Endothelial cell of hepatic sinusoid (primary cell): ENCODE data around the gene LSAMP.

Experiments used
- in situ Hi-C: cut with HindIII; loops from 2 replicates; pipeline ENCODE4 v1.10.0; 2017; ENCODE audit warnings: low sequenced_read_pairs

LSAMP gene

GRCh38 chr3:116032176-116032575 lies 413.1 kb downstream of the LSAMP start:
- in situ Hi-C loops: no loop called here

GRCh38 chr3:116030131-116030850 lies 415.0 kb downstream of the LSAMP start:
- in situ Hi-C loops: no loop called here

- in situ Hi-C loops: no loop called here
Measured at GRCh38 chr3:116029266-116029665, 416.0 kb downstream of the LSAMP start.

DNA sequence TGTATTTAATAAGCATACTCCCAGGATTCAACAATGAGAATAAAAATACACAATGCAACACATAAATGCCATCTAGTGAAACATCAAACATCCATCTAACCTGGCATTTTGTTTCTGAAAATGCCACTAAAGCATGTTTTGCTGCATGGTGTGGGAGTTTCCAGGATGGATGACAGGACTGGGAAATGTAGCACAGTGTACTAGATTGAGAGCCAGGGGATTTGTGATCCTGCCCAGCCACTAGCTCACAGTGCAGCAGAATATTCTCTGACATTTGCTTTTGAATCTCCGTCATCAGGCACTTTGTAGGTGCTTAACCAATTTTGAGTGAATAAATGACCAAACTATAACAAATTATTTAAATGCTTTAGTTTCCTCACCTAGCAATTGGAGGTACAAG lies 417.1 kb downstream of the LSAMP start:
- in situ Hi-C loops: no loop called here

GRCh38 chr3:116020989-116021388 lies 424.3 kb downstream of the LSAMP start:
- in situ Hi-C loops: no loop called here

DNA sequence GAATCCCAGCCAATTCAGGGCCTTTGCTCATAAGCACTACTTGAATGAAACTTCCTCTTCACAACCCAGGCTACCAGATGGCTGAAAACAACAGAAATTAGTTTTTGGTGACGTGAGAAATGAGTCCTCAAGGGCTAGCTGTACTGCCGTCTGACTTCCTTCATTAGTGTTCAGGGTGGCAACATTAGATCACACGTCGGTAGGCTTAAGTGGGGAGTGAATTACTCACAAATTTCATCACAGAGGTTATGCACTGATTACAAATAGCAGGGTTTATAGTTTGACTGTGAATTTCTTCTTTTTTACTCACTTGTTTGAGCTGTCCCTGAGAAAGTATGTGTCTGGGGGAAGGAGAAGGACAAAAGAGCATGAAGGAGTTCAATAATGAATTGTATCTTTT lies 424.8 kb downstream of the LSAMP start:
- in situ Hi-C loops: no loop called here

- in situ Hi-C loops: no loop called here
Measured at GRCh38 chr3:116019254-116019763, 426.0 kb downstream of the LSAMP start.

DNA sequence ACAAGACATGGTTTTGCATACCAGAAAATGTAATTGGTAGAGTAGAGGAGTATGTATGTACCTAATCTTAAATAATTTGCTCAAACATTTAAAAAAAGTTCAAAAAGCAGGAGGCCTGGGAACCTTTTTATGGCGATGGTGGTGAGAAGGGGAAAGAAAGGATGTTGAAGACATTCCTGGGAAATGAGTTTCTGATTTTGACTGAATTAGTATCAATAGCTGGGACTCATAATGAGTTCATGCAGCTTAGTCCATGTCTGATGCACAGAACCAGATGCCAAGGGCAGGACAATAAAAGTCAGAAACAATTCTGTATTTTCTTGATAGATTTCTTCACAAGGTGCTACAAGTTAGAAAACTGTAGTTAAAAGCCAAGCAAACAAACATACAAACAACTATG lies 426.6 kb downstream of the LSAMP start:
- in situ Hi-C loops: no loop called here

DNA sequence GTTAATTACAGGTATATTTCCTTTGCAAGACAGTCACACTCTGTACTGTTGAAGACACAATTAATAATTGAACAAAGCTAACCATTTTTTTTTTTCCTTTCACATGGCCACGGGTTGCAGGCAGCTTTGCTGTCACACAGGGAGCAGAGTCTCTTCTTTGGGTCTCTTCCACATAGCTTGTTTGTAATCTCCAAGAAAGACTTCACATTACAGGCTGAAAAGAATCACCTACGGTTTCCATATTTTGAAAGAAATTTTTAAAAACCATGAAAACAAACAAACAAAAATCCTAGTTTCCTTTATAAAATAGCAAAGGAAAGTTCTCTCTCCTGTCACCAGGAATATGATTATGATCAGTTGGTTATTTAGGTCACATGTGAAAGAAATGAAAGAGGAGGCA lies 429.4 kb downstream of the LSAMP start:
- in situ Hi-C loops: no loop called here

GRCh38 chr3:116007000-116007399 lies 438.3 kb downstream of the LSAMP start:
- in situ Hi-C loops: no loop called here

- in situ Hi-C loops: no loop called here
Measured at GRCh38 chr3:116005404-116005803, 439.9 kb downstream of the LSAMP start.

- in situ Hi-C loops: no loop called here
Measured at GRCh38 chr3:116002235-116002634, 443.1 kb downstream of the LSAMP start.

GRCh38 chr3:116001151-116001621 lies 444.1 kb downstream of the LSAMP start:
- in situ Hi-C loops: no loop called here

DNA sequence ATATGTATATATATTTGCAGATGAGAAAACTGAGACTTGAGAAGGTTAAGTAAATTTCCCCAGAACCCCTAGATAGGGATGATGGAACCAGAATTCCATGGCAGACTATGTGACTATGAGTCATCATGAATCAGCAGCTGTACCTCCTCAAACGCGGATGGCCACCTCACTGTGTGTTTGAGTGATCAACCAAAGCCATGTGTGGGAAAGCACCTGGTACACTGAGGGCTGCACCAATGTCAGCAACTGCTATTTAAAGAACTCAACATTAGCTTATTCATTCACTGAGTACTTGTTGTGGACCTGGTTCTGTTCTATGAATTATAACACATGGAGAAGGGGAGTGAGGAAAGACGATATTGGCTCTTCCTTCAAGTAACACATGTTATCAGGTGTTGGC lies 445.0 kb downstream of the LSAMP start:
- in situ Hi-C loops: no loop called here

DNA sequence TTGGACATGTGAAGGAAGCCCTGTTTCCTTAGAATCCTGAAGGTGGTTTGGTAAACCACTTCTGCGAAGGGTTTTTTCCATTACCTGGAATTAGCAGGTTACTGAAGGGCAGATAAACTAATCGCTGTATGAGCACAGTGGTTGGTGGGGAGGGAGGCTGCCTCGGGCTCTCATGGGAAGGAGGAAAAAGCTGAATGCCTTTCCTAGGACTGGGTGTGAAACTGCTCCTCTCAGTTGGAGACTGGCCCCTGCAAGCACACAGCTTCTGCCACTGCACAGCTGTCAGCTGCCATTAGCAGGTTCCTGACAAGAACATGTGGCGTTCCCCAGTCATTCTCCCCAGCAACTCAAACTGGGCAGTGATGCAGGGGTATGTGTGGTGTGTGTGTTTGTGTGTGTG lies 445.7 kb downstream of the LSAMP start:
- in situ Hi-C loops: no loop called here

GRCh38 chr3:115999001-115999585 lies 446.2 kb downstream of the LSAMP start:
- in situ Hi-C loops: no loop called here

DNA sequence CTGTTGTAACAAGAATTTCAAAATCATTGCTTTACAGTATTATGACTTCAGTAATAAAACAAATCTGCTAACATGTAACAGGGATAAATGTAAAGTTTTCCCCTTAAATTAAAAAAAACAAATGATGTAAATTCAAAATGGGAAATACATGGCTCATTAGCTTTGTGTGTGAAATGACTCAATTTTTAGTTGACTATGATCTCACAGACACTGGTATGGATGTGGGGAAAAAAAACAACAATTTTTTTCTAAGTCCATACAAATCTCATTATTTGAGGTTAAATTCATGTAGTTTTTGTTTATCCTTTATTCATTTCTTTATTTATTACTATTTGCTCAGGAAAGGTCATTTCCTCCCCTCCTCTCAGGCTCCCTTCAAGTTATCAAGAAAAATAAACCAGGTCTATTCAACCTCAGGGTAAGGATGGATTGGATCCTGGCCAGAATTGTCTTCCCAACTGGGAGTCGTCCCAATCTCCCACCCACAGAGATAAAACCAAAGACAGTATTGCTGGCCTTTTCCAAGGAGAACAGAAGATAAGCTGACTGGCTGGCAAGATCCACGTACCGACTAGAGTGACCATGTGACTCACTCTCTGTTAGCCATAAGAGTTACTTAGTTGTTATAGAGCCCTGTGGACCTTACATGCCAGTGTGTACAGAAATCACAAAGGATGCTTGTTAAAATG lies 448.7 kb downstream of the LSAMP start:
- in situ Hi-C loops: no loop called here

GRCh38 chr3:115990669-115991068 lies 454.6 kb downstream of the LSAMP start:
- in situ Hi-C loops: no loop called here

- in situ Hi-C loops: no loop called here
Measured at GRCh38 chr3:115989684-115990421, 455.4 kb downstream of the LSAMP start.

- in situ Hi-C loops: no loop called here
Measured at GRCh38 chr3:115986555-115987207, 458.6 kb downstream of the LSAMP start.

DNA sequence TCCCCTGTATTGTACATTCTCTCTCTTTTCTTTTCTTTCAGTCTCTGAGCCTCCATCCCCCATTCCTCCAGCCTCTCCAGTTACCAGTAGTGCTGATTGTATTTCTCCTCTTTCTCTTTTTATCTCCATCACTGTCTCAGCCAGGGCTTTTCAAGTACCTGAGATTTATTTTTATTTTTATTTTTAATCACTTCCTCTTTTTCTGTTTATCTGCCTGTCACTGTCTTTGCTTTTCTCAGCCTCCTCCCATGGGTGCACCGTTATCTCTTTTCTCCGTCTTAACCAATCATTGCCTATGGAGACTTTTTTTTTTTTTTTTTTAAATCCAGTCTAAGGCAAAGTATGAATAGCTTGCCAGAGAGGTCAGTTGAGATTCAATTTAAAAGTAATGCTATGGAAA lies 462.7 kb downstream of the LSAMP start:
- in situ Hi-C loops: no loop called here
